Subcutaneous adipose tissue (tissue), 4 donors: ENCODE data around the gene FDX2. TPM values are rescaled to one million over a fixed set of nuclear protein-coding genes. Genes with fewer than 3 reads are reported as not detected.

ENCODE experiments used
- CTCF ChIP-seq: fragments of 450-650 bp; IDR thresholded peaks from one replicate; pipeline ENCODE4 v1.5.1; 2016; ENCODE audit warnings: low read depth, mild to moderate bottlenecking, control low read depth, antibody characterized with exemption, moderate library complexity
- total RNA-seq, 4 donors: library from RNA; depleted of rRNA; stranded (reverse); fragments of >200 nt; gene quantifications; one replicate each; pipeline ENCODE4 v1.1.0, GENCODE V29; 2016

FDX2 gene
- total RNA-seq, 4 donors from 2014 or later = 7.3 to 17.2 (median 9.1) TPM

GRCh38 chr19:10306327-10306726, 9.5 kb downstream of the FDX2 start:
- no peak for TF ChIP-seq CTCF

- TF ChIP-seq CTCF = no peak
Observed at GRCh38 chr19:10305139-10305806, 10.5 kb downstream of the FDX2 start.

GRCh38 chr19:10299545-10300458, 16.0 kb downstream of the FDX2 start:
- TF ChIP-seq CTCF = no peak

DNA sequence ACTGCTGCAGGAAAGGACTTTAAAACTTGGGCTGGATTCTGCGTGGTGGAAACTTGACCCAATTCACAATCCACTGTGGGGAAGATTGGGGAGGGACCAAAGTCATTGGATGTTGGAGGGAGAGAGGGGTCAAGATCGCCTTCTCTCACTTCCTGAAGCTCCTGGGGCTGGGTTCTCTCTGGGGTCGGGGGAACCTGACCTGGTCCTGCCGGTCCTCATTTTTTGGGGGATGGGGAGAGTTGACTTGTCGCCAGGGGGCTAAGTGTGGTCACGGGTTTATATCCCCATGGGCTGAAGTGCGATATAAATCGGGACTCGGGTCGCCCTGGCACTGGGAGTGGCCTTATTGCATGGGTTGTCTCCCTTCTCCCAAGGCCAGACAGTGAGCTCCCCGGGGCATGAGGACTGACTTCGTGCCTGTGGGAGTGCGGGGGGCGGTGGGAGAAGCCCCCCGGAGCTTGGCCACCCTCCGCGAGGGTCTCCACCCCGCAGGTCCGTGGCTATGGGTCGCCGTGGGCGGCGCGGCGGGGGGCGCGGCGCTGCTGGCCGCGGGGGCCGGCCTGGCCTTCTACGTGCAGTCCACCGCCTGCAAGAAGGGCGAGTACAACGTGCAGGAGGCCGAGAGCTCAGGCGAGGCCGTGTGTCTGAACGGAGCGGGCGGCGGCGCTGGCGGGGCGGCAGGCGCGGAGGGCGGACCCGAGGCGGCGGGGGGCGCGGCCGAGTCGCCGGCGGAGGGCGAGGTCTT, 19.8 kb downstream of the FDX2 start:
- no peak for TF ChIP-seq CTCF

DNA sequence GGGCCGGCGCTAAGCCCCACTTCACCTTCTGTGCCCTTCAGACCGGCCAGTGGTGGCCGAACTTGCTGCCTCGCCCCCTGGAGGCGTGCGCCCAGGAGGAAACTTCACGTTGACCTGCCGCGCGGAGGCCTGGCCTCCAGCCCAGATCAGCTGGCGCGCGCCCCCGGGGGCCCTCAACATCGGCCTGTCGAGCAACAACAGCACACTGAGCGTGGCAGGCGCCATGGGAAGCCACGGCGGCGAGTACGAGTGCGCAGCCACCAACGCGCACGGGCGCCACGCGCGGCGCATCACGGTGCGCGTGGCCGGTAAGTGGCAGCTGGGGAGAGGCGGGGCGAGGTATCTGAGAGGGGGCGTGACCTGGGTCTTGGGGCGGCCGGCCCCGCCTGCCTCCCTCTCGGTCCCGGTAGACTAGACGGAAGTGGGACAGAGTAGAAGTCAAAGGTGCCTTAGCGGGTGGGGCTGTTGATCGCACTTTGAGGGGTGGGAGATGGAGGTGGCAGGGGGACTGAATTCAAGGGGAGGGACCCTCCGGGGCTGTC, 20.4 kb downstream of the FDX2 start:
- TF ChIP-seq CTCF = no peak

GRCh38 chr19:10294368-10294697, 21.5 kb downstream of the FDX2 start:
- TF ChIP-seq CTCF = no peak
